ENCODE data around the gene MRPL27.
"Not testable (repeated sequence)": the region's sequence is repeated elsewhere in the genome, so short reads cannot be mapped to it uniquely, and the experiment has no call there.

MRPL27 gene

DNA sequence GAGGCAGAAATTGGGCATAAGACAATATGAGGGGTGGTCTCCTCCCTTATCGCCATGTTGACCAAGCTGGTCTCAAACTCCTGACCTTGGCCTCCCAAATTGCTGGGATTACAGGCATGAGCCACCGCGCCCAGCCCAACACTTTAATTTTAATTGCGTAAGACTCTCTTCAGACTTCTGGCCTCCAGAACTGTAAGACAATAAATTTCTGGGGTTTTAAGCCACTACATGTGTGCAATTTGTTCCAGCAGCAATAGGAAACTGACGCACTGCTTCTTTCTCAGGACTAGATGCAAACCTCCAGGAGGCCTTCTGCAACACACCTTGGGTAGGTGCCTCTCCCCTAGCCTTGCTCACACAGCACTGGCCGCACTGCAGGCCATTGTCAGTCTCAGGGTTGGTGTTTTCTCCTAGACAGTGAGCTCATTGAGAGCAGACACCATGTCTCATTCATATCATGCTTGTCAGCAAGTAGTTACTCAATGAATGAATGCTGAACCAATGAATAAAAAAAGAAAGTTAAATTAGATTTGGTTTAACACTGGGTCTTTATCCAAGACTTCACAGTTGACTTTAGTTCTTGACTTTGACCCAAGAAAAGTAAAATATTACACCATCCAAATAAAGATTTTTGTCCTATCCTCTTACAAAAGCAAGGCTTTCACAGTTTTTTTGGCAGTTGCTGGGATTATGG is 47.6 kb upstream of the MRPL27 start:
- Histone ChIP-seq H3K4me1 (ENCODE audit: low read length) (peaks cover 50% of the 10 kb centered on the region), H3K79me2 (ENCODE audit: low read length) (peaks cover under 1% of the 10 kb centered on the region; the same call in 1 of the 2 replicates), H3K9me3 (ENCODE audit: insufficient read depth, low read length) (peaks cover 4% of the 10 kb centered on the region; the same call in 1 of the 2 replicates), H3K27me3 (ENCODE audit: low read depth, low read length) (no peaks in the 10 kb centered on the region), H2AFZ (ENCODE audit: low read depth, low read length) (no peak overlapping the region), H4K20me1 (ENCODE audit: insufficient read depth, low read length) (no peaks in the 10 kb centered on the region), H3K36me3 (replicated peaks; ENCODE audit: low read depth, low read length) (no peaks in the 10 kb centered on the region), H3K4me3 (ENCODE audit: low read length) (peak overlapping the region; percentile 39), H3K27ac (ENCODE audit: low read length) (peak overlapping the region; percentile 96), H3K4me2 (ENCODE audit: low read length) (peak overlapping the region; percentile 85), H3K9ac (ENCODE audit: low read length) (peak overlapping the region; percentile 76; the same call in 1 of the 2 replicates)
- TF ChIP-seq, protein P1, sequence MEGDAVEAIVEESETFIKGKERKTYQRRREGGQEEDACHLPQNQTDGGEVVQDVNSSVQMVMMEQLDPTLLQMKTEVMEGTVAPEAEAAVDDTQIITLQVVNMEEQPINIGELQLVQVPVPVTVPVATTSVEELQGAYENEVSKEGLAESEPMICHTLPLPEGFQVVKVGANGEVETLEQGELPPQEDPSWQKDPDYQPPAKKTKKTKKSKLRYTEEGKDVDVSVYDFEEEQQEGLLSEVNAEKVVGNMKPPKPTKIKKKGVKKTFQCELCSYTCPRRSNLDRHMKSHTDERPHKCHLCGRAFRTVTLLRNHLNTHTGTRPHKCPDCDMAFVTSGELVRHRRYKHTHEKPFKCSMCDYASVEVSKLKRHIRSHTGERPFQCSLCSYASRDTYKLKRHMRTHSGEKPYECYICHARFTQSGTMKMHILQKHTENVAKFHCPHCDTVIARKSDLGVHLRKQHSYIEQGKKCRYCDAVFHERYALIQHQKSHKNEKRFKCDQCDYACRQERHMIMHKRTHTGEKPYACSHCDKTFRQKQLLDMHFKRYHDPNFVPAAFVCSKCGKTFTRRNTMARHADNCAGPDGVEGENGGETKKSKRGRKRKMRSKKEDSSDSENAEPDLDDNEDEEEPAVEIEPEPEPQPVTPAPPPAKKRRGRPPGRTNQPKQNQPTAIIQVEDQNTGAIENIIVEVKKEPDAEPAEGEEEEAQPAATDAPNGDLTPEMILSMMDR (IDR thresholded peaks at IDR 0.05; ENCODE audit: low read depth, low read length) = no peak
- no peak for TF ChIP-seq EZH2phosphoT487 (IDR thresholded peaks at IDR 0.05; ENCODE audit: low read depth)

DNA sequence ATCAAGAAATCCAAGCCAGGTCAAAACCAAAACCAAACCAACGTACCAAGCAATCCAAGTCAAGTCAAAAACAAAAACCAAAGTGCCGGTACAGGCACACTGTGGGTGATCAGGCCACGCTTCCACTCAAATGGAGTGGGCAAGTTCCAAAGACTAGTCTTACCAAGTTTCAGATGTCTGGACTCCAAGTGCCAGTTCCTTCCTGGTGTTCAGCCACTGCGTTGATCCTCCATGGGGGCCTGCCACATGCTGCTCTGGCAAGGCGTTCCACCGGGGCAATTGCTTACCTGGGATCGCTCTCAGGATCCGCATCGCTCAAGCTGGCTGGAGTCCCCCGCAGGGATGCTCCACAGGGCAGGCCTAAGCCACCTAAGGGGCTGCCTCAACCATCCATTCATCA is 46.6 kb upstream of the MRPL27 start:
- not testable (repeated sequence) for H3K9ac ChIP-seq (ENCODE audit: low read length); H3K36me3 ChIP-seq (replicated peaks; ENCODE audit: low read depth, low read length); H3K4me3 ChIP-seq (ENCODE audit: low read length); H3K27me3 ChIP-seq (ENCODE audit: low read depth, low read length); H3K4me2 ChIP-seq (ENCODE audit: low read length); H4K20me1 ChIP-seq (ENCODE audit: insufficient read depth, low read length); H3K9me3 ChIP-seq (ENCODE audit: insufficient read depth, low read length); H2AFZ ChIP-seq (ENCODE audit: low read depth, low read length); H3K79me2 ChIP-seq (ENCODE audit: low read length); H3K27ac ChIP-seq (ENCODE audit: low read length)
- peaks cover 40% of the 10 kb centered on the region for H3K4me1 ChIP-seq (ENCODE audit: low read length)

DNA sequence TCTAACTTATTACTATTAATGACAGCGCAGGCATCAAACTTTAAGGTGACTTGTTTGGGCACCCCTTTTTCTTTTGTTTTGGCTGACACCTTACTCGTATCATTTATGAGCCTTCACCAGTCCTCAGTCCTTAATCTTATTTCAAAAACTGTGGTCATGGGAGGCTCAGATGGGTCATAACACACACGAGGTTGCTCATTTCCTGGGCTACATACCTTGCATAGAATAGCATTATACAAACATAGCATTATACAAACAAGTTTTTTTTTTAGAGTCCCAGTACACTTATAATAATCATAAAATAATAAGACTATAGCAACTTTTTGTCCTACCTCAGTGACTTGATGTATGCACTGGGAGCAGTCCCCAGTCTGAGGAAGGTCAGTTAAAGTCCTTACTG is 41.8 kb upstream of the MRPL27 start:
- H2AFZ ChIP-seq (ENCODE audit: low read depth, low read length) = no peak overlapping the region
- H3K9ac ChIP-seq (ENCODE audit: low read length) = no peak overlapping the region
- H3K79me2 ChIP-seq (ENCODE audit: low read length) = no peaks in the 10 kb centered on the region
- H3K27ac ChIP-seq (ENCODE audit: low read length) = no peak overlapping the region
- no peaks in the 10 kb centered on the region for H4K20me1 ChIP-seq (ENCODE audit: insufficient read depth, low read length)
- no peaks in the 10 kb centered on the region for H3K36me3 ChIP-seq (replicated peaks; ENCODE audit: low read depth, low read length)
- TF ChIP-seq, protein P1 (IDR thresholded peaks at IDR 0.05; ENCODE audit: low read depth, low read length) = no peak
- no peak for TF ChIP-seq EZH2phosphoT487 (IDR thresholded peaks at IDR 0.05; ENCODE audit: low read depth)
- H3K9me3 ChIP-seq (ENCODE audit: insufficient read depth, low read length) = peaks cover 8% of the 10 kb centered on the region; the same call in 1 of the 2 replicates
- H3K4me1 ChIP-seq (ENCODE audit: low read length) = peaks cover 33% of the 10 kb centered on the region
- H3K4me2 ChIP-seq (ENCODE audit: low read length) = no peak overlapping the region
- H3K27me3 ChIP-seq (ENCODE audit: low read depth, low read length) = no peaks in the 10 kb centered on the region
- H3K4me3 ChIP-seq (ENCODE audit: low read length) = no peak overlapping the region

DNA sequence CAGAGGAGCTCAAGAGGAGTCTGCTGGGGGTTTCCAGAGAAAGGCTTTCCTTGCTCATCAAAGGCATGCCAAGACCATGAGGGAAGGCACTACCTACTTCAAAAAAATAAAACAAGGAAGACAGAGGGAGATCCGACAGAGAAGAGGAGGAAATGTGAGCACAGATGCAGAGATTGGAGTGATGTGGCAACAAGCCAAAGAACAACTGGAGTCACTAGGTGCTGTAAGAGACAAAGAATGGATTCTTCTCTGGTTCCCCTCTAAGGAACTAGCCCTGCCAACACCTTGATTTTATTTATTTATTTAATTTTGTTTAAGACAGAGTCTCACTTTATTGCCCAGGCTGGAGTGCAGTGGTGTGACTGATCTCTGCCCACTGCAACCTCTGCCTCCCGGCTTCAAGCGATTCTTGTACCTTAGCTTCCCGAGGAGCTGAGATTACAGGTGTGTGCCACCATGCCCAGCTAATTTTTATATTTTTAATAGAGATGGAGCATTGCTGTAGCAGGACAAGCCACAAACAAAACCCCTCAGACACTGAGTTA is 39.3 kb upstream of the MRPL27 start:
- Histone ChIP-seq H2AFZ (ENCODE audit: low read depth, low read length) (no peak overlapping the region), H3K4me2 (ENCODE audit: low read length) (peak overlapping the region; percentile 34), H4K20me1 (ENCODE audit: insufficient read depth, low read length) (no peaks in the 10 kb centered on the region)

More for the DNA sequence above, 39.3 kb upstream of the MRPL27 start:
- Histone ChIP-seq H3K4me1 (ENCODE audit: low read length) (peaks cover 33% of the 10 kb centered on the region), H3K79me2 (ENCODE audit: low read length) (no peaks in the 10 kb centered on the region), H3K9me3 (ENCODE audit: insufficient read depth, low read length) (0 out of 2 replicates have a peak, but pooled peaks cover 4% of the 10 kb centered on the region), H3K36me3 (replicated peaks; ENCODE audit: low read depth, low read length) (no peaks in the 10 kb centered on the region), H3K27ac (ENCODE audit: low read length) (peak overlapping the region; percentile 70), H3K27me3 (ENCODE audit: low read depth, low read length) (no peaks in the 10 kb centered on the region), H3K9ac (ENCODE audit: low read length) (peak overlapping the region; percentile 19; the same call in 1 of the 2 replicates), H3K4me3 (ENCODE audit: low read length) (no peak overlapping the region)
- TF ChIP-seq, protein P1 (IDR thresholded peaks at IDR 0.05; ENCODE audit: low read depth, low read length) = no peak
- no peak for TF ChIP-seq EZH2phosphoT487 (IDR thresholded peaks at IDR 0.05; ENCODE audit: low read depth)
